ENCODE results near the gene GLYR1.
A peak's percentile ranks its signal among the peaks of the same experiment; 100 is the strongest.

The GLYR1 gene

DNA sequence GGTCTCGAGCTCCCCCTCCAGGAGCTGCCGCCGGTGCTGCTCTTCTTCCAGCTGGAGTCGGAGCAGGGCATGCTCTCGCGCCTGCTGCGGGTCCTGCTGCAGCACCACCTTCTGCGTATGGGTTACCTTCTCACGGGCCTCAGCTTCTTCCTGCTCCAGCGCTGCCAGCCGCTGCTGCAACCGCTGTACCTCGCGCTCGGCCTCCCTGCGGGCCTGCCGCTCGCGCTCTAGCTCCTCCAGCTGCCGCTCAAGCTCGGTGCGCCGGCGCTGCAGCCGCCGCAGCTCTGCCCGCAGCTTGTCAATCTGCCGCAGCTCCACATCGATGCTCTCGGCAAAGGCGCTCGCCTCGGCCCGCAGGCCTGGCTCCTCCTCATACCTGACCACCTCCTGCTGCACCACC is 37.1 kb upstream of the GLYR1 start:
- TF ChIP-seq CTCF (IDR thresholded peaks at IDR 0.05; ENCODE audit: low read depth, low read length): no peak
- DNase-seq (ENCODE audit: extremely low read depth, low read depth): no peak

- no peak for DNase-seq (ENCODE audit: extremely low read depth, low read depth)
- no peak for TF ChIP-seq CTCF (IDR thresholded peaks at IDR 0.05; ENCODE audit: low read depth, low read length)
Measured at GRCh38 chr16:4883501-4883900, 36.4 kb upstream of the GLYR1 start.

DNA sequence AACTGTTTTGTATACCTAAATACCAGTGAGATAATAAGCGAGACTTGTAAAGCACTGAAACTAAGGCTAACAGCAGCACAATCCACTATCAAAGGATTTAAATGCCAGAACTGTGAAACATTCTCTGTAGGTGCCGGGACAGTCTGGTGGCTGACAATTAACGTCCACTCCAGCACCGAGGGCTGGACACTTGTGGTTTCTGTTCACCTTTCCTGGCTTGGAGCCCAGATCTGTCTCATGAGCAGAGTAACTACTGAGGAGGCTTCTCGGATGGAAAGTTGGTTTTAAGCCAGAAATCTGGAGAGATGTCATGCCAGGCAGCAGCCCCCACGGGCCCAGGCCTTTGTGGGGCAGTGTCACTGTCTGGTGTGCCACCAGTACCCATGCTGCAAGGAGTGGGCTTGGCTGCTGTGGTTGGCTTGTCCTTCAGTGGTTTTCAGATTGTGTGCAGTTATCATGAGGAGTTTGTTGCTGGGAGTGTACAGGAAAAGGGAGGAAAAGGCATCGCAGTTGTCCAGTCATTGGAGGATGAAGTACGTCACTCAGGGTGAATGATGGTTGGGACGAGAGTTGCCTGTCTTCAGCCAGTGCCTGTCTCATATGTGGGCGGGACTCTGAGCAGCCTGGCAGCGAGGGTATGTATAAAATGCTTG is 35.7 kb upstream of the GLYR1 start:
- TF ChIP-seq CTCF (IDR thresholded peaks at IDR 0.05; ENCODE audit: low read depth, low read length): no peak

DNA sequence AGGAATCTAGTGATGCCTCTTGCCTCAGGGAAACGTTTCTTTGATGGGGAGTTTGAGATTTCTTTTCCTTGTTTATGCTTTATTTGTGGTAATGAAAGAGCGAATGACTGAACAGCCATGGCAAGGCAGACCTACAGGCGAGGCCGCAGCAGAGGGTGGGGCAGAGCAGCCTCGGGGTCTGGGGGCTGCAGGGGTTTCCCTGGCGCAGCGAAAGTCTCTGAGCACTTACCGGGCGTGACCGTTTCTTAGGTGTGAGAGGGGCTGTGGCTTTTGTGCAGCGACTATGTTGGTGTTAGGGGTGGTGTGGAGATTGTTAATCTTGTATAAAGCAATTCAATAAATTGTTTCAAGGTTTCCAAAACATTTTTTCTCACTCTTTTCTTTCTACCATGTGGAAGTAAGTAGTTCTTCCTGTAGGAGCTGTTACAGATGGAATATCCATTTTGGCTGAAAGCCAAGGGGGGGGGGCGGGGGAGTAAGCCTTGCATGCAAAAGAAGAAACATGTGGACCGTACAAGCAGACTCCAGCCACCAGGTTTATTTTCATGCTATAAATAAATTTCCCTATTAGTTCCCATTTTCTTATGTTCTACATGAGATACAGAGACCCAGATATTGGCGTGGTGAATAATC is 35.0 kb upstream of the GLYR1 start:
- DNase-seq (ENCODE audit: extremely low read depth, low read depth): peak; percentile 67
- TF ChIP-seq CTCF (IDR thresholded peaks at IDR 0.05; ENCODE audit: low read depth, low read length): no peak

More for the DNA sequence above, 35.7 kb upstream of the GLYR1 start:
- no peak for DNase-seq (ENCODE audit: extremely low read depth, low read depth)

- TF ChIP-seq CTCF (IDR thresholded peaks at IDR 0.05; ENCODE audit: low read depth, low read length): no peak
- no peak for DNase-seq (ENCODE audit: extremely low read depth, low read depth)
Measured at GRCh38 chr16:4880006-4880580, 33.0 kb upstream of the GLYR1 start.

- TF ChIP-seq CTCF (IDR thresholded peaks at IDR 0.05; ENCODE audit: low read depth, low read length): no peak
- DNase-seq (ENCODE audit: extremely low read depth, low read depth): no peak
Measured at GRCh38 chr16:4879049-4879448, 32.0 kb upstream of the GLYR1 start.

DNA sequence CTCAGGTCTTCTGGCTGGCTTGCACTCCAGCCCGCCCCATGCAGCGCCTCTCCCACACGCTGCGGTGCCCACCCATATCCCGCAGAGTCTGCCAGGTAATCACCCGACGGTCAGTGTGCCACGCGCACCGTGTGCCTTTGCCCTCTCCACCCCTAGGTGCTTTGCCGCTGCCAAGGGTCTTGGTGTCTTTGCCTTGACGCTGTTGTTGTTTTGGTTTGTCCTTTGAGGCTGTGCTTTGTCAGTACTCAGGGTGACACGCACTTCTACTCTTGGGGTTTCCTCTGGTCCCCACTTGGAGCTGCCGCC is 30.2 kb upstream of the GLYR1 start:
- TF ChIP-seq CTCF (IDR thresholded peaks at IDR 0.05; ENCODE audit: low read depth, low read length): no peak
- no peak for DNase-seq (ENCODE audit: extremely low read depth, low read depth)

All from AG09319 (cell line).